BJ (cell line): ENCODE results near the gene ZNF362. TPM values are rescaled to one million over a fixed set of nuclear protein-coding genes. Genes with fewer than 3 reads are reported as not detected.

Source experiments
- CTCF ChIA-PET: fragments of 350-600 bp; formaldehyde crosslinking; extraction: SDS; loops from one replicate; lab custom pipeline; 2021; ENCODE audit warnings: antibody characterized with exemption, inconsistent platforms; lab: Yijun Ruan, JAX
- POLR2A ChIA-PET: fragments of 300-600 bp; sonication (Branson Sonifier 250); formaldehyde crosslinking; extraction: SDS; loops from one replicate; lab custom pipeline; 2021; ENCODE audit warnings: antibody characterized with exemption; lab: Charles Lee
- DNase-seq: peaks from one replicate; pipeline ENCODE4 v3.0.0-alpha.2; 2011; ENCODE audit warnings: low read depth
- H3K27me3 ChIP-seq: 2 replicates; pipeline ENCODE4 v1.6.0; 2011; ENCODE audit warnings: low read length; ENCODE audit not compliant: control insufficient read depth, insufficient read depth
- H3K36me3 ChIP-seq: 2 replicates; pipeline ENCODE4 v1.5.1; 2011; ENCODE audit warnings: low read length; ENCODE audit not compliant: control insufficient read depth, insufficient read depth
- H3K4me3 ChIP-seq: 2 replicates; pipeline ENCODE4 v1.5.1; 2011; ENCODE audit warnings: low read depth, mild to moderate bottlenecking, control low read depth, low read length
- CTCF ChIP-seq: IDR thresholded peaks from 2 replicates; pipeline ENCODE4 v1.5.1; 2011; ENCODE audit warnings: low read depth, mild to moderate bottlenecking, control low read depth, inconsistent platforms, low read length, moderate library complexity; ENCODE audit not compliant: insufficient read depth
- polyA plus RNA-seq: library from polyadenylated mRNA; depleted of rRNA; stranded (reverse); fragments of >200 nt; gene quantifications from 2 replicates; pipeline ENCODE4 v1.2.3, GENCODE V29; 2011

ZNF362 gene
- polyA plus RNA-seq, 1 experiment, result 14.4 TPM

- CTCF ChIA-PET, result interaction anchor here (0.6 to 8.3 kb wide), 44 partner anchors 10 to 316 kb away, joined by 3 to 203 read pairs (median 5); partner anchors contain the start of genes A3GALT2 and TRIM62
- no peak for DNase-seq
These were observed 39.8 kb downstream of the ZNF362 start for GRCh38 chr1:33296082-33296458.

GRCh38 chr1:33296824-33297223 lies 40.5 kb downstream of the ZNF362 start:
- no peak overlapping the region for H3K4me3 ChIP-seq
- DNase-seq, result no peak
- peaks cover 20% of the 10 kb centered on the region for H3K36me3 ChIP-seq
- no peaks in the 10 kb centered on the region for H3K27me3 ChIP-seq
- CTCF ChIA-PET, result interaction anchor here (0.7 to 8.3 kb wide), 21 partner anchors 9 to 315 kb away, joined by 3 to 203 read pairs (median 8); partner anchors contain the start of gene TRIM62
- POLR2A ChIA-PET, result interaction anchor here (0.7 kb wide), 1 partner anchor 16 kb away, joined by 3 read pairs; no protein-coding TSS in a partner anchor
- no peak for TF ChIP-seq CTCF

More at GRCh38 chr1:33296082-33296458, 39.8 kb downstream of the ZNF362 start:
- POLR2A ChIA-PET, result no interaction called here
- Histone ChIP-seq H3K36me3 (peaks cover 20% of the 10 kb centered on the region), H3K4me3 (no peak overlapping the region), H3K27me3 (no peaks in the 10 kb centered on the region)
- TF ChIP-seq CTCF, result no peak

- ChIA-PET CTCF (interaction anchor here (0.7 to 8.3 kb wide), 17 partner anchors 10 to 171 kb away, joined by 3 to 203 read pairs (median 4); no protein-coding TSS in a partner anchor), POLR2A (interaction anchor here (0.5 kb wide), 1 partner anchor 68 kb away, joined by 8 read pairs; no protein-coding TSS in a partner anchor)
- DNase-seq, result no peak
- Histone ChIP-seq H3K4me3 (no peak overlapping the region), H3K27me3 (no peaks in the 10 kb centered on the region), H3K36me3 (peaks cover 20% of the 10 kb centered on the region)
- TF ChIP-seq CTCF, result no peak
These were observed 41.8 kb downstream of the ZNF362 start for GRCh38 chr1:33297911-33298622.

- Histone ChIP-seq H3K36me3 (peaks cover 18% of the 10 kb centered on the region), H3K27me3 (no peaks in the 10 kb centered on the region), H3K4me3 (no peak overlapping the region)
- TF ChIP-seq CTCF, result peak; percentile 88
- DNase-seq, result no peak
- ChIA-PET POLR2A (interaction anchor here (0.5 kb wide), 1 partner anchor 68 kb away, joined by 8 read pairs; no protein-coding TSS in a partner anchor), CTCF (interaction anchor here (0.7 to 8.3 kb wide), 14 partner anchors 10 to 171 kb away, joined by 3 to 203 read pairs (median 5); no protein-coding TSS in a partner anchor)
These were observed 42.5 kb downstream of the ZNF362 start for GRCh38 chr1:33298623-33299277.
